HepG2 (cell line): ENCODE results near the gene MICB. TPM values are rescaled to one million over a fixed set of nuclear protein-coding genes. Genes with fewer than 3 reads are reported as not detected.

Source experiments
- AKNA ChIP-seq: sonication (generic); formaldehyde crosslinking; IDR thresholded peaks from 2 replicates; pipeline ENCODE4 v1.4.0; 2020; ENCODE audit warnings: missing genetic modification reagents, borderline replicate concordance
- ELK4 ChIP-seq: sonication (generic); formaldehyde crosslinking; IDR thresholded peaks from 2 replicates; pipeline ENCODE4 v1.9.0; 2021; ENCODE audit warnings: missing genetic modification reagents, borderline replicate concordance
- FOXO1 ChIP-seq: sonication (generic); formaldehyde crosslinking; IDR thresholded peaks from 2 replicates; pipeline ENCODE4 v1.4.0; 2020; ENCODE audit warnings: missing genetic modification reagents
- GRHL1 ChIP-seq: sonication (generic); formaldehyde crosslinking; conservative IDR thresholded peaks from 2 replicates; pipeline ENCODE4 v1.8.0; 2022; ENCODE audit warnings: missing genetic modification reagents
- PHF5A ChIP-seq: IDR thresholded peaks from one replicate; pipeline ENCODE4 v1.6.1; 2018; ENCODE audit warnings: low read depth, missing genetic modification reagents; ENCODE audit not compliant: unreplicated experiment
- PRMT3 ChIP-seq: sonication (generic); formaldehyde crosslinking; IDR thresholded peaks from 2 replicates; pipeline ENCODE4 v1.8.1; 2022; ENCODE audit warnings: low read depth, mild to moderate bottlenecking, moderate library complexity, missing genetic modification reagents, borderline replicate concordance
- RFXAP ChIP-seq: sonication (generic); formaldehyde crosslinking; IDR thresholded peaks from 2 replicates; pipeline ENCODE4 v1.4.0; 2020; ENCODE audit warnings: missing genetic modification reagents, borderline replicate concordance
- SMARCC2 ChIP-seq: fragments of 450-650 bp; IDR thresholded peaks from 2 replicates; pipeline ENCODE4 v1.6.1; 2017; ENCODE audit warnings: antibody characterized with exemption, mild to moderate bottlenecking
- SMYD3 ChIP-seq: sonication (generic); formaldehyde crosslinking; IDR thresholded peaks from 2 replicates; pipeline ENCODE4 v1.8.1; 2023; ENCODE audit warnings: mild to moderate bottlenecking, missing genetic modification reagents
- SOX6 ChIP-seq, 2 experiments: fragments of 450-650 bp in 1 of 2; sonication (generic) in 1 of 2; formaldehyde crosslinking in 1 of 2; IDR thresholded peaks; 2 replicates each; pipeline versions ENCODE4 v1.4.0 to v1.6.1; 2017 to 2020; ENCODE audit warnings: antibody characterized with exemption in 1 of 2, mild to moderate bottlenecking in 1 of 2, missing genetic modification reagents in 1 of 2
- SRSF9 ChIP-seq: fragments of 200-400 bp; formaldehyde crosslinking; IDR thresholded peaks from 2 replicates; pipeline ENCODE4 v1.6.1; 2018; ENCODE audit warnings: borderline replicate concordance, mild to moderate bottlenecking, low read depth, low read length; ENCODE audit not compliant: insufficient read depth, poor library complexity, severe bottlenecking
- TEAD2 ChIP-seq: sonication (generic); formaldehyde crosslinking; IDR thresholded peaks from 2 replicates; pipeline ENCODE4 v1.9.0; 2021; ENCODE audit warnings: missing genetic modification reagents
- TMF1 ChIP-seq: sonication (generic); formaldehyde crosslinking; IDR thresholded peaks from 2 replicates; pipeline ENCODE4 v1.8.1; 2022; ENCODE audit warnings: low read depth, missing genetic modification reagents
- TRAFD1 ChIP-seq: sonication (generic); formaldehyde crosslinking; IDR thresholded peaks from 2 replicates; pipeline ENCODE4 v1.5.1; 2020; ENCODE audit warnings: missing genetic modification reagents, mild to moderate bottlenecking, borderline replicate concordance
- ZBTB1 ChIP-seq: sonication (generic); formaldehyde crosslinking; IDR thresholded peaks from 2 replicates; pipeline ENCODE4 v1.4.0; 2020; ENCODE audit warnings: missing genetic modification reagents, borderline replicate concordance
- ZNF446 ChIP-seq: sonication (generic); formaldehyde crosslinking; IDR thresholded peaks from 2 replicates; pipeline ENCODE4 v1.5.0; 2020; ENCODE audit warnings: mild to moderate bottlenecking, missing genetic modification reagents
- ZNF468 ChIP-seq: sonication (generic); formaldehyde crosslinking; IDR thresholded peaks from 2 replicates; pipeline ENCODE4 v1.8.0; 2022; ENCODE audit warnings: mild to moderate bottlenecking, moderate library complexity, missing genetic modification reagents
- ZNF552 ChIP-seq: sonication (generic); formaldehyde crosslinking; IDR thresholded peaks from 2 replicates; pipeline ENCODE4 v1.9.0; 2022; ENCODE audit warnings: missing genetic modification reagents, mild to moderate bottlenecking, borderline replicate concordance
- polyA plus RNA-seq, 8 experiments: library from polyadenylated mRNA; depleted of rRNA in 3 of 8; stranded (reverse) in 7 of 8; unstranded in 1 of 8; fragments of >200 nt; fragmentation: Illumina TruSeq in 4 of 8; extraction: Trizol in 4 of 8; gene quantifications; 2 replicates each; pipeline versions ENCODE4 v1.2.1 to v1.2.3, GENCODE V29; 2011 to 2016; ENCODE audit warnings: low read depth in 4 of 8, missing spikeins in 1 of 8, mixed read lengths in 1 of 8; ENCODE audit not compliant: insufficient read depth in 1 of 8
- total RNA-seq, 5 experiments: library from RNA; depleted of rRNA; stranded (reverse); fragments of >200 nt; fragmentation: Illumina TruSeq; extraction: Trizol; gene quantifications; 2 replicates each; pipeline ENCODE4 v1.2.3, GENCODE V29; 2016; ENCODE audit warnings: low read depth in 1 of 5

MICB gene
- total and polyA plus RNA-seq, 2 of the 13 experiments (the other 11 are each of a cell fraction or from before 2014, with no cell fraction given) = 12.5 to 12.8 TPM

GRCh38 chr6:31497531-31498476, at the start of gene MICB (continued):
- TF ChIP-seq TRAFD1 (no peak), ZNF468 (no peak), ZNF446 (CRISPR knock-in tag) (0 out of 2 replicates have a peak, but pooled peaks have one; percentile 38), GRHL1 (CRISPR knock-in tag) (no peak), SRSF9 (no peak), PHF5A (CRISPR knock-in tag) (no peak), ZBTB1 (CRISPR knock-in tag) (no peak), FOXO1 (CRISPR knock-in tag) (no peak), TEAD2 (CRISPR knock-in tag) (no peak), AKNA (CRISPR knock-in tag) (no peak), ELK4 (no peak), SOX6 (IDR thresholded peaks at IDR 0.05) (no peak), SOX6 (CRISPR knock-in tag; IDR thresholded peaks at IDR 0.05) (peak; percentile 39), TMF1 (CRISPR knock-in tag) (no peak), PRMT3 (CRISPR knock-in tag) (no peak), SMYD3 (CRISPR knock-in tag) (no peak), SMARCC2 (no peak), RFXAP (CRISPR knock-in tag) (peak; percentile 51), ZNF552 (no peak)
